Heart left ventricle (tissue), 16 donors: ENCODE measurements around the gene NYAP1. TPM values are rescaled to one million over a fixed set of nuclear protein-coding genes. Genes with fewer than 3 reads are reported as not detected.
A peak's percentile ranks its signal among the peaks of the same experiment; 100 is the strongest.

Source experiments
- ATAC-seq, 4 donors: fragments of 200-7000 bp; cut with Tn5 transposase; one replicate each; pipeline ENCODE4 v1.9.1; 2020 to 2022; ENCODE audit warnings: moderate library complexity in 4 of 4, mild to moderate bottlenecking in 3 of 4, moderate number of reproducible peaks in 1 of 4
- DNase-seq, 5 donors: peaks; one replicate each; pipeline ENCODE4 v3.0.0-alpha.2; 2020
- H3K27ac ChIP-seq, 12 donors: fragments of 200-600 bp; sonication (generic) in 4 of 12; one replicate each; pipeline versions ENCODE4 v1.5.0 to v1.8.0; 2016 to 2022; ENCODE audit warnings: mild to moderate bottlenecking in 2 of 12
- H3K27me3 ChIP-seq, 9 donors: fragments of 200-600 bp; sonication (generic) in 2 of 9; one replicate each; pipeline versions ENCODE4 v1.5.1 to v1.8.0; 2016 to 2022; ENCODE audit warnings: mild to moderate bottlenecking in 3 of 9
- H3K36me3 ChIP-seq, 9 donors: fragments of 200-600 bp; sonication (generic) in 2 of 9; one replicate each; pipeline versions ENCODE4 v1.5.0 to v1.8.0; 2018 to 2022; ENCODE audit warnings: mild to moderate bottlenecking in 2 of 9
- H3K4me1 ChIP-seq, 12 donors: fragments of 200-600 bp; sonication (generic) in 4 of 12; one replicate each; pipeline versions ENCODE4 v1.5.0 to v1.8.0; 2016 to 2022; ENCODE audit warnings: mild to moderate bottlenecking in 3 of 12
- H3K4me3 ChIP-seq, 12 donors: fragments of 200-600 bp; sonication (generic) in 4 of 12; one replicate each; pipeline versions ENCODE4 v1.5.0 to v1.8.0; 2017 to 2022; ENCODE audit warnings: mild to moderate bottlenecking in 9 of 12, moderate library complexity in 4 of 12
- H3K9me3 ChIP-seq, 12 donors: fragments of 200-600 bp; sonication (generic) in 4 of 12; one replicate each; pipeline versions ENCODE4 v1.5.0 to v1.8.0; 2016 to 2022; ENCODE audit warnings: mild to moderate bottlenecking in 1 of 12
- CTCF ChIP-seq, 12 donors: fragments of 200-600 bp; sonication (generic) in 4 of 12; IDR thresholded peaks; one replicate each; pipeline versions ENCODE4 v1.5.0 to v1.8.0; 2018 to 2022; ENCODE audit warnings: antibody characterized with exemption in 12 of 12, mild to moderate bottlenecking in 5 of 12
- POLR2A ChIP-seq, 2 donors: fragments of 450-650 bp; IDR thresholded peaks; one replicate each; pipeline ENCODE4 v1.6.1; 2017; ENCODE audit warnings: antibody characterized with exemption in 2 of 2, mild to moderate bottlenecking in 2 of 2, moderate library complexity in 2 of 2
- WGBS, 4 donors: extraction: QIAGEN DNeasy Blood & Tissue Kit in 2 of 4; methylation state at CpG; one replicate each; pipeline versions ENCODE4 v1.1.5 to v1.1.7; 2013 to 2018; 5-methylcytosine and 5-hydroxymethylcytosine counted together
- intact Hi-C, 10 donors: fragments of 100-400 bp; cut with DNase I; formaldehyde crosslinking; loops; one replicate each; pipeline versions ENCODE4 v1.11.1 to v1.14.2; 2022
- polyA plus RNA-seq, 2 donors: library from polyadenylated mRNA; stranded (reverse); fragments of 200-250 nt; gene quantifications; one replicate each; pipeline ENCODE4 v1.2.3, GENCODE V29; 2013
- total RNA-seq, 9 donors: library from RNA; depleted of rRNA in 2 of 9; stranded (reverse); fragments of >200 nt in 2 of 9; fragmentation: NEBNext Ultra II Directional in 3 of 9; extraction: Animal tissue kit (Norgen Biotek cat#: 25700) in 3 of 9; gene quantifications; one replicate each; pipeline versions ENCODE4 v1.1.0 to v1.2.4, GENCODE V29; 2016 to 2023
- donor health status: ischemic (EF 13 %, LVEDD 7.1; RV severe dilation, severe dysfunction).
- donor health status: healthy with polysubstance abuse.
- donor health status: DM: no; HTN: yes; CAD: no.
- donor health status: DM: no; HTN: no; CAD: no.
- donor health status: ischemic (EF 25% LVEDD 6.9; RV normal size, moderate dysfunction).
- donor health status: ischemic (EF 25% LVEDD 5.7; RV mildly dilated, moderate dysfunction).
- donor health status: healthy.
- donor health status: DM: yes; HTN: yes; CAD: no.
- donor health status: ischemic (EF 35%, LVEDD 5.7; RV mildly dilated, moderate dysfunction).
- donor health status: nonischemic (EF 11% LVEDD 7.7; RV severe dilation, severe dysfunction).
- donor health status: DM: yes; HTN: yes; CAD: no.
- donor health status: PGD.
- donor health status: ischemic (EF 29% LVEDD 5.4; RV normal size, mild dysfunction).
- donor health status: nonischemic (EF 23%, LVEDD 6.1; RV moderate dilation, normal function).

The NYAP1 gene
- total and polyA plus RNA-seq, 11 donors: 0.16 to 1.1 (median 0.40) TPM; not detected in 3

- intact Hi-C loops: loop anchor here in 4 of 10 donors (5.0 to 10.0 kb wide), 3 partner anchors 210 to 383 kb away; partner anchors contain the start of genes GIGYF1 (in 2 of the 4) and SLC12A9 (in 1 of the 4)
- ATAC-seq: no peak
- Histone ChIP-seq H3K27ac (peak overlapping the region in 11 of 12 donors; percentile 54 to 96 (median 74)), H3K4me1 (peaks cover 0 to 85% (median 59%) of the 10 kb centered on the region in 12 donors), H3K4me3 (peak overlapping the region in 5 of 12 donors; percentile 8 to 28 (median 18)), H3K27me3 (no peaks in the 10 kb centered on the region), H3K36me3 (peaks cover 0 to 60% (median 38%) of the 10 kb centered on the region in 9 donors), H3K9me3 (no peaks in the 10 kb centered on the region)
- TF ChIP-seq POLR2A (IDR thresholded peaks at IDR 0.05): no peak
- no peak for DNase-seq
- 29 to 33% (median 31%) methylated on average over 15 to 16 of the region's 16 CpGs for WGBS, 4 donors
These were observed 11.4 kb upstream of the NYAP1 start for GRCh38 chr7:100472121-100472851.

GRCh38 chr7:100472854-100473499 is 10.8 kb upstream of the NYAP1 start:
- peaks cover 0 to 85% (median 60%) of the 10 kb centered on the region in 12 donors for H3K4me1 ChIP-seq
- peak in 4 of 5 donors; percentile 58 to 76 (median 67) for DNase-seq
- peak overlapping the region in 9 of 12 donors; percentile 6 to 28 (median 16) for H3K4me3 ChIP-seq
- TF ChIP-seq CTCF (IDR thresholded peaks at IDR 0.05) (no peak), POLR2A (IDR thresholded peaks at IDR 0.05) (no peak)
- H3K27ac ChIP-seq: peak overlapping the region in 11 of 12 donors; percentile 54 to 96 (median 74)
- H3K27me3 ChIP-seq: no peaks in the 10 kb centered on the region
- no peaks in the 10 kb centered on the region for H3K9me3 ChIP-seq
- intact Hi-C loops: loop anchor here in 4 of 10 donors (5.0 to 10.0 kb wide), 3 partner anchors 209 to 382 kb away; partner anchors contain the start of genes GIGYF1 (in 2 of the 4) and SLC12A9 (in 1 of the 4)
- ATAC-seq: peak in 2 of 4 donors; percentile 27 to 33
- WGBS, 4 donors: 32 to 42% (median 37%) methylated on average over 14 of the region's 14 CpGs
- peaks cover 0 to 54% (median 38%) of the 10 kb centered on the region in 9 donors for H3K36me3 ChIP-seq

GRCh38 chr7:100475549-100475948 is 8.2 kb upstream of the NYAP1 start:
- ATAC-seq: peak in 3 of 4 donors; percentile 9 to 25 (median 23)
- H3K27ac ChIP-seq: peak overlapping the region; percentile 42 to 99 (median 92)
- 19 to 29% (median 24%) methylated on average over 9 of the region's 9 CpGs for WGBS, 4 donors
- H3K4me3 ChIP-seq: peak overlapping the region in 8 of 12 donors; percentile 38 to 100 (median 98)
- TF ChIP-seq POLR2A (IDR thresholded peaks at IDR 0.05) (no peak), CTCF (IDR thresholded peaks at IDR 0.05) (no peak)
- peak in 4 of 5 donors; percentile 63 to 77 (median 69) for DNase-seq
- intact Hi-C loops: loop anchor here in 3 of 10 donors (10.0 kb wide), 2 partner anchors 219 to 379 kb away; partner anchors contain the start of genes GIGYF1 (in 2 of the 3) and SLC12A9 (in 1 of the 3)
- H3K9me3 ChIP-seq: no peaks in the 10 kb centered on the region
- no peaks in the 10 kb centered on the region for H3K27me3 ChIP-seq
- H3K36me3 ChIP-seq: peaks cover 0 to 37% (median 26%) of the 10 kb centered on the region in 9 donors
- H3K4me1 ChIP-seq: peaks cover 0 to 75% (median 55%) of the 10 kb centered on the region in 12 donors

- ATAC-seq (peak; percentile 11 to 63 (median 46)), DNase-seq (peak in 2 of 5 donors; percentile 58 to 68)
- peak overlapping the region in 10 of 12 donors; percentile 5 to 100 (median 98) for H3K4me3 ChIP-seq
- H3K9me3 ChIP-seq: no peaks in the 10 kb centered on the region
- TF ChIP-seq CTCF (IDR thresholded peaks at IDR 0.05) (no peak), POLR2A (IDR thresholded peaks at IDR 0.05) (no peak)
- no peaks in the 10 kb centered on the region for H3K27me3 ChIP-seq
- peak overlapping the region; percentile 53 to 99 (median 92) for H3K27ac ChIP-seq
- peaks cover 0 to 72% (median 53%) of the 10 kb centered on the region in 12 donors for H3K4me1 ChIP-seq
- WGBS, 4 donors: 7 to 13% (median 10%) methylated on average over 6 of the region's 6 CpGs
- peaks cover 0 to 30% (median 23%) of the 10 kb centered on the region in 9 donors for H3K36me3 ChIP-seq
- intact Hi-C loops: loop anchor here in 4 of 10 donors (2.0 to 10.0 kb wide), 3 partner anchors 69 to 379 kb away; partner anchors contain the start of genes GIGYF1 (in 2 of the 4) and SLC12A9 (in 1 of the 4)
These were observed 7.5 kb upstream of the NYAP1 start for GRCh38 chr7:100476101-100476780.
